Subcutaneous adipose tissue (tissue), 4 donors: Measurements from ENCODE around the gene OR51S1. TPM values are rescaled to one million over a fixed set of nuclear protein-coding genes. Genes with fewer than 3 reads are reported as not detected.

Experiments used
- CTCF ChIP-seq: fragments of 450-650 bp; IDR thresholded peaks from one replicate; pipeline ENCODE4 v1.5.1; 2016; ENCODE audit warnings: low read depth, mild to moderate bottlenecking, control low read depth, antibody characterized with exemption, moderate library complexity
- total RNA-seq, 4 donors: library from RNA; depleted of rRNA; stranded (reverse); fragments of >200 nt; gene quantifications; one replicate each; pipeline ENCODE4 v1.1.0, GENCODE V29; 2016

OR51S1 gene
- total RNA-seq, 4 donors from 2014 or later: not detected

GRCh38 chr11:4830909-4831308 is 18.1 kb downstream of the OR51S1 start:
- no peak for TF ChIP-seq CTCF

GRCh38 chr11:4830346-4830745 is 18.7 kb downstream of the OR51S1 start:
- no peak for TF ChIP-seq CTCF

GRCh38 chr11:4826425-4826824 is 22.6 kb downstream of the OR51S1 start:
- no peak for TF ChIP-seq CTCF

- TF ChIP-seq CTCF: no peak
These were observed 23.9 kb downstream of the OR51S1 start for GRCh38 chr11:4825132-4825531.

GRCh38 chr11:4821021-4821420 is 28.0 kb downstream of the OR51S1 start, which contains the start of gene OR51F2:
Gene OR51F2 (plus strand): TSS chr11:4821321. CDS start chr11:4821422, 101 bp downstream.
- TF ChIP-seq CTCF: no peak

- no peak for TF ChIP-seq CTCF
These were observed 39.8 kb downstream of the OR51S1 start for GRCh38 chr11:4809246-4809645.

GRCh38 chr11:4808476-4808875 is 40.5 kb downstream of the OR51S1 start:
- no peak for TF ChIP-seq CTCF
